Adipocyte (in vitro differentiated cells): Measurements from ENCODE around the gene PEX14.

Source experiments
- DNase-seq: peaks from one replicate; pipeline ENCODE4 v3.0.0-alpha.2; 2015; ENCODE audit warnings: low read depth
- H3K27me3 ChIP-seq: replicated peaks from 2 replicates; pipeline ENCODE4 v1.7.0; 2013; ENCODE audit warnings: mild to moderate bottlenecking, low read length, moderate library complexity; ENCODE audit not compliant: control insufficient read depth, insufficient read depth
- H3K36me3 ChIP-seq: 2 replicates; pipeline ENCODE4 v1.7.0; 2013; ENCODE audit warnings: low read length, mild to moderate bottlenecking, moderate library complexity; ENCODE audit not compliant: control insufficient read depth, insufficient read depth, severe bottlenecking
- H3K4me1 ChIP-seq: 2 replicates; pipeline ENCODE4 v1.7.0; 2013; ENCODE audit warnings: mild to moderate bottlenecking, low read length, moderate library complexity; ENCODE audit not compliant: control insufficient read depth, insufficient read depth
- H3K4me3 ChIP-seq: 2 replicates; pipeline ENCODE4 v1.7.0; 2013; ENCODE audit warnings: mild to moderate bottlenecking, low read length, moderate library complexity
- H3K9ac ChIP-seq: 2 replicates; pipeline ENCODE4 v1.7.0; 2013; ENCODE audit warnings: mild to moderate bottlenecking, low read length, moderate library complexity
- H3K9me3 ChIP-seq: 2 replicates; pipeline ENCODE4 v1.7.0; 2013; ENCODE audit warnings: mild to moderate bottlenecking, low read length, moderate library complexity; ENCODE audit not compliant: control insufficient read depth

Gene PEX14

GRCh38 chr1:10650556-10651388, 176.0 kb downstream of the PEX14 start:
- Histone ChIP-seq H3K4me3 (no peak overlapping the region), H3K9me3 (no peaks in the 10 kb centered on the region), H3K36me3 (no peaks in the 10 kb centered on the region), H3K9ac (no peak overlapping the region), H3K4me1 (no peaks in the 10 kb centered on the region), H3K27me3 (peaks cover 15% of the 10 kb centered on the region)
- no peak for DNase-seq

- Histone ChIP-seq H3K4me3 (no peak overlapping the region), H3K4me1 (no peaks in the 10 kb centered on the region), H3K9ac (no peak overlapping the region), H3K9me3 (no peaks in the 10 kb centered on the region), H3K27me3 (peaks cover 21% of the 10 kb centered on the region), H3K36me3 (no peaks in the 10 kb centered on the region)
- DNase-seq, result peak; percentile 10
These were observed 176.6 kb downstream of the PEX14 start for GRCh38 chr1:10651389-10651766.

GRCh38 chr1:10651793-10652192, 177.0 kb downstream of the PEX14 start:
- no peak for DNase-seq
- no peak overlapping the region for H3K9ac ChIP-seq
- H3K9me3 ChIP-seq, result no peaks in the 10 kb centered on the region
- H3K36me3 ChIP-seq, result no peaks in the 10 kb centered on the region
- no peaks in the 10 kb centered on the region for H3K4me1 ChIP-seq
- peaks cover 21% of the 10 kb centered on the region for H3K27me3 ChIP-seq
- no peak overlapping the region for H3K4me3 ChIP-seq

GRCh38 chr1:10652626-10653025, 177.9 kb downstream of the PEX14 start:
- H3K4me3 ChIP-seq, result no peak overlapping the region
- no peaks in the 10 kb centered on the region for H3K9me3 ChIP-seq
- no peak for DNase-seq
- no peak overlapping the region for H3K9ac ChIP-seq
- no peaks in the 10 kb centered on the region for H3K4me1 ChIP-seq
- peaks cover 21% of the 10 kb centered on the region for H3K27me3 ChIP-seq
- no peaks in the 10 kb centered on the region for H3K36me3 ChIP-seq

- Histone ChIP-seq H3K27me3 (peaks cover 29% of the 10 kb centered on the region), H3K4me3 (no peak overlapping the region), H3K9me3 (no peaks in the 10 kb centered on the region), H3K9ac (no peak overlapping the region), H3K36me3 (no peaks in the 10 kb centered on the region), H3K4me1 (no peaks in the 10 kb centered on the region)
- no peak for DNase-seq
These were observed 178.8 kb downstream of the PEX14 start for GRCh38 chr1:10653370-10654125.

GRCh38 chr1:10655002-10655401, 180.3 kb downstream of the PEX14 start:
- DNase-seq, result no peak

GRCh38 chr1:10656431-10656830, 181.7 kb downstream of the PEX14 start:
- H3K4me3 ChIP-seq, result no peak overlapping the region
- no peaks in the 10 kb centered on the region for H3K36me3 ChIP-seq
- no peaks in the 10 kb centered on the region for H3K9me3 ChIP-seq
- no peak overlapping the region for H3K9ac ChIP-seq
- H3K4me1 ChIP-seq, result no peaks in the 10 kb centered on the region
- H3K27me3 ChIP-seq, result peaks cover 43% of the 10 kb centered on the region
- no peak for DNase-seq

More at GRCh38 chr1:10655002-10655401, 180.3 kb downstream of the PEX14 start:
- no peak overlapping the region for H3K4me3 ChIP-seq
- no peak overlapping the region for H3K9ac ChIP-seq
- no peaks in the 10 kb centered on the region for H3K4me1 ChIP-seq
- H3K9me3 ChIP-seq, result no peaks in the 10 kb centered on the region
- H3K27me3 ChIP-seq, result peaks cover 43% of the 10 kb centered on the region
- no peaks in the 10 kb centered on the region for H3K36me3 ChIP-seq

- Histone ChIP-seq H3K9ac (no peak overlapping the region), H3K9me3 (no peaks in the 10 kb centered on the region), H3K4me3 (no peak overlapping the region), H3K36me3 (no peaks in the 10 kb centered on the region), H3K27me3 (peaks cover 45% of the 10 kb centered on the region), H3K4me1 (no peaks in the 10 kb centered on the region)
- DNase-seq, result no peak
These were observed 182.5 kb downstream of the PEX14 start for GRCh38 chr1:10657088-10657847.

GRCh38 chr1:10658396-10659066, 183.8 kb downstream of the PEX14 start:
- DNase-seq, result no peak
- Histone ChIP-seq H3K4me1 (peaks cover 5% of the 10 kb centered on the region), H3K36me3 (no peaks in the 10 kb centered on the region), H3K27me3 (peaks cover 56% of the 10 kb centered on the region), H3K9me3 (no peaks in the 10 kb centered on the region), H3K4me3 (no peak overlapping the region), H3K9ac (no peak overlapping the region)

GRCh38 chr1:10659218-10659617, 184.5 kb downstream of the PEX14 start:
- no peak for DNase-seq
- Histone ChIP-seq H3K9ac (no peak overlapping the region), H3K4me1 (peaks cover 11% of the 10 kb centered on the region), H3K9me3 (no peaks in the 10 kb centered on the region), H3K4me3 (no peak overlapping the region), H3K27me3 (peaks cover 56% of the 10 kb centered on the region), H3K36me3 (no peaks in the 10 kb centered on the region)
